Mesothelial cell of epicardium (in vitro differentiated cells): Measurements from ENCODE around the gene FGF14. TPM values are rescaled to one million over a fixed set of nuclear protein-coding genes. Genes with fewer than 3 reads are reported as not detected.

ENCODE experiments used
- DNase-seq, 2 experiments: peaks; one replicate each; pipeline ENCODE4 v3.0.0; 2021; ENCODE audit warnings: low spot score in 2 of 2; ENCODE audit not compliant: unreplicated experiment in 2 of 2
- H3K27ac Mint-ChIP-seq: 2 replicates; pipeline ENCODE4 v1.8.0; 2021; ENCODE audit warnings: mixed read lengths
- H3K27me3 Mint-ChIP-seq: 2 replicates; pipeline ENCODE4 v1.8.0; 2021; ENCODE audit warnings: low read depth, mixed read lengths
- H3K36me3 Mint-ChIP-seq: 2 replicates; pipeline ENCODE4 v1.8.0; 2021; ENCODE audit warnings: mixed read lengths
- H3K4me1 Mint-ChIP-seq: 2 replicates; pipeline ENCODE4 v1.8.0; 2021; ENCODE audit warnings: mixed read lengths
- H3K4me3 Mint-ChIP-seq: 2 replicates; pipeline ENCODE4 v1.8.0; 2021; ENCODE audit warnings: mild to moderate bottlenecking, moderate library complexity, mixed read lengths
- H3K9me3 Mint-ChIP-seq: 2 replicates; pipeline ENCODE4 v1.8.0; 2021; ENCODE audit warnings: mixed read lengths
- CTCF ChIP-seq: fragments of 200-600 bp; sonication (generic); IDR thresholded peaks from one replicate; pipeline ENCODE4 v1.5.0; 2021; ENCODE audit warnings: antibody characterized with exemption; ENCODE audit not compliant: unreplicated experiment
- total RNA-seq: library from RNA; stranded (reverse); gene quantifications from 3 replicates; pipeline ENCODE4 v1.2.1, GENCODE V29; 2021

The FGF14 gene
- total RNA-seq, 1 donor from 2014 or later: 0.02 TPM

DNA sequence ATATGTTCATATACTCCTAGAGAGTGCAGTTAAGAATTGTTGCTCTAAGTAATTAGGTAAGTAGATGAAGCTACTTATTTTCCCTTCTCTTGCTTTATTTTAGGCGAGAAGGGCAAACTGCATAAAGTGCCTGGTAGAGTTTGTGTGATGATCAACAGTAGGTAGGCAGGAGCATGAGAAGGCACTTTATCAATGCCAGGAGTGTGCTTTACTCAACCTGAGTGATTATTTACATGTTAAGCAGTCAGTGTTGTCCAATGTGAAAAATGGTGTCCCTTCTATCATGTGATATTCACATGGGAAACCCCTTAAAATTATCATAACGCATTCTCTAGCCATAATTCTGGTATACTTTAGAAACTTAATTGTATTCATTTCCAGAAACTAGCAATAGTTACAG lies 655.3 kb downstream of the FGF14 start:
- no peaks in the 10 kb centered on the region for H3K27me3 Mint-ChIP-seq
- H3K27ac Mint-ChIP-seq: no peak overlapping the region
- peaks cover 17% of the 10 kb centered on the region for H3K4me1 Mint-ChIP-seq
- peaks cover 4% of the 10 kb centered on the region for H3K9me3 Mint-ChIP-seq
- H3K36me3 Mint-ChIP-seq: no peaks in the 10 kb centered on the region
- TF ChIP-seq CTCF: no peak
- H3K4me3 Mint-ChIP-seq: no peak overlapping the region
- no peak for DNase-seq

GRCh38 chr13:101739382-101740178 lies 662.3 kb downstream of the FGF14 start:
- no peak for DNase-seq
- Mint-ChIP-seq H3K9me3 (no peaks in the 10 kb centered on the region), H3K36me3 (no peaks in the 10 kb centered on the region), H3K4me1 (no peaks in the 10 kb centered on the region), H3K27ac (no peak overlapping the region), H3K27me3 (no peaks in the 10 kb centered on the region), H3K4me3 (no peak overlapping the region)
- TF ChIP-seq CTCF: no peak

DNA sequence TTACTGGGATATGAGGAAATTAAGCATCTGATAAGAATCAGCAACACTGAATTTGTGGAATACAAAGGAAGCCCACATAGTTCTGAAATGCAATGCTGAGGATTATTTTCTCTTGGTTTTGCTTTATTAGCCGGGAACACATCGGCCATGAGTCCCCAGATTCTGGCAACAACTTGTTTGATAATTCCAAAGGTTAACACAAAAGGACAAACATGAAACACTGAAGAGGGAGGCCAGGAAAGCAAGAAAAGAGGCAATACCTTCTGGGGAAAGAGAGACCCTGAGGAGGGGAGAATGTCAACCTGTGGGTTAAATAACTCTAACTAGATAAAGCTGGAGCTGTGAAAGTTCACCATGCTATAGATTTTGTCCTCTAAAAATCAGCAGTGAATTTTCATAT lies 663.5 kb downstream of the FGF14 start:
- Mint-ChIP-seq H3K36me3 (no peaks in the 10 kb centered on the region), H3K4me3 (no peak overlapping the region), H3K27ac (no peak overlapping the region), H3K9me3 (no peaks in the 10 kb centered on the region), H3K4me1 (no peaks in the 10 kb centered on the region), H3K27me3 (no peaks in the 10 kb centered on the region)
- no peak for DNase-seq
- no peak for TF ChIP-seq CTCF

GRCh38 chr13:101736566-101736965 lies 665.3 kb downstream of the FGF14 start:
- no peaks in the 10 kb centered on the region for H3K4me1 Mint-ChIP-seq
- H3K36me3 Mint-ChIP-seq: no peaks in the 10 kb centered on the region
- H3K9me3 Mint-ChIP-seq: no peaks in the 10 kb centered on the region
- H3K27me3 Mint-ChIP-seq: no peaks in the 10 kb centered on the region
- no peak overlapping the region for H3K4me3 Mint-ChIP-seq
- no peak overlapping the region for H3K27ac Mint-ChIP-seq
- no peak for DNase-seq
- no peak for TF ChIP-seq CTCF

- Mint-ChIP-seq H3K4me3 (no peak overlapping the region), H3K9me3 (no peaks in the 10 kb centered on the region), H3K4me1 (no peaks in the 10 kb centered on the region), H3K27ac (no peak overlapping the region), H3K27me3 (peaks cover 6% of the 10 kb centered on the region), H3K36me3 (no peaks in the 10 kb centered on the region)
- no peak for TF ChIP-seq CTCF
- DNase-seq: no peak
Observed at GRCh38 chr13:101730420-101731000, 671.3 kb downstream of the FGF14 start.
